ENCODE results near the gene MSH6.

The MSH6 gene

DNA sequence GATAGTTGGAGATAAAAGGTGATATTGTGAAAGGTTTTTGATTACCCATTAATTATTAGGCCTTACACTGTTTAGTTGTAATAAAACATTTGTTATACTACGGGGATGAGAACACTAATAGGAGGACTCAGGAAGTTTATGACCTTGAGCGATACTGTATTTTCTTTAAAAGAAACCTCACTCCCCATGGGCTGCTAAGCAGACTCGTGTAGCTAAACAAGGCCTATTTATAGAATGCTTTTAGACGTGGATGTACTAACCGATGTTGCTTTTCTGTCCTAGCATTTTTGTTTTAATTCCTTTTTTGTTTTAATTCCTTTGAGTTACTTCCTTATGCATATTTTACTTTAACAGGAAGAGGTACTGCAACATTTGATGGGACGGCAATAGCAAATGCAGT, 22.9 kb downstream of the MSH6 start:
- Histone ChIP-seq H3K27ac (replicated peaks) (no peak overlapping the region), H3K27me3 (ENCODE audit: insufficient read depth, poor library complexity, severe bottlenecking) (no peaks in the 10 kb centered on the region), H3K4me3 (replicated peaks; ENCODE audit: insufficient read depth, low read length) (no peak overlapping the region)
- TF ChIP-seq GABPA (IDR thresholded peaks at IDR 0.05; ENCODE audit: low read depth) = no peak
- TF ChIP-seq SPI1 (IDR thresholded peaks at IDR 0.05; ENCODE audit: borderline replicate concordance, low read depth) = no peak
- DNase-seq (ENCODE audit: low read depth in 1 of 2, low spot score in 1 of 2) = no peak

GRCh38 chr2:47808614-47809013, 25.7 kb downstream of the MSH6 start:
- H3K27me3 ChIP-seq (ENCODE audit: insufficient read depth, poor library complexity, severe bottlenecking) = no peaks in the 10 kb centered on the region
- TF ChIP-seq SPI1 (IDR thresholded peaks at IDR 0.05; ENCODE audit: borderline replicate concordance, low read depth) = no peak
- no peak for TF ChIP-seq POLR2AphosphoS5 (IDR thresholded peaks at IDR 0.05; ENCODE audit: low read depth)
- no peak for TF ChIP-seq GABPA (IDR thresholded peaks at IDR 0.05; ENCODE audit: low read depth)
- TF ChIP-seq REST (IDR thresholded peaks at IDR 0.05; ENCODE audit: insufficient replicate concordance, low read depth) = no peak
- TF ChIP-seq CTCF (IDR thresholded peaks at IDR 0.05; ENCODE audit: insufficient read depth, low read length) = no peak
- no peak overlapping the region for H3K4me3 ChIP-seq (replicated peaks; ENCODE audit: insufficient read depth, low read length)
- H3K27ac ChIP-seq (replicated peaks) = no peak overlapping the region
- no peak for DNase-seq (ENCODE audit: low read depth in 1 of 2, low spot score in 1 of 2)

DNA sequence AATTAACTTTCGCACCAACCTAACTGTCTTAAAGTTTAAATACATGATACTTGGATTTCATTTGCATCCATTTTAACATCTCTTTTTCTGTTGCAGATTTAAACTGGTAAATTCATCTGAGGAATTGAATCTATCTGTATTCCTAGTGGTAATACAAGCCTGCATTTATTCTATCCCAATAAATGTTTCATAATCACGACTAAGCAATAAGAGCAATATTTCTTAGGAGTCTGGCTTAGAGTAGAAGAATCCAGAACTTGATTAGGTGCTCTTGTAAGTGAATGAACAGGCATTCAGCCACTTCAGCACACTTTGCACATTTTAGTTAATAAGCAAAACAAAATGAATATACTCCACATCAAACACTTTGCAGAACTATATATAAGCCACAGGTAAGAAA, 27.0 kb downstream of the MSH6 start:
- H3K4me3 ChIP-seq (replicated peaks; ENCODE audit: insufficient read depth, low read length) = no peak overlapping the region
- DNase-seq (ENCODE audit: low read depth in 1 of 2, low spot score in 1 of 2) = no peak
- H3K27ac ChIP-seq (replicated peaks) = no peak overlapping the region
- no peaks in the 10 kb centered on the region for H3K27me3 ChIP-seq (ENCODE audit: insufficient read depth, poor library complexity, severe bottlenecking)
- TF ChIP-seq GABPA (IDR thresholded peaks at IDR 0.05; ENCODE audit: low read depth) = no peak

DNA sequence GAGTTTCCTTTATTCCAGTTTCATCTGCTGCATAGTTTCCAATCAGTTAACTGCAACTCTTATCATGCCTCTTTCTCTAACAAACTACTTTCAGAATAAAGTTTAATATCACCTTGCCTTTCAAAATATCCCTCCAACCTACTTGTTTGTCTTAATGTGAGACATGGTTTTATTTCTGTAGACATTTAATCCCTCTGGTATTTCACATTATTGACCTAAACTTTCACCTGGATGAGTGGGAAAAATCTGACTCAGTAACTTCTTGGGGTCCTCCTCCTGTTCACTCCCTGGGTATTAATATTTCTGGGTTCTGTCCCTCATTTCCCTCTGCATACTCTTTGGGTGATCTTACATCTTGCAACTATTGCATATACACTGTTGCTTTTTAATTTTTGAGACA, 27.9 kb downstream of the MSH6 start:
- Histone ChIP-seq H3K27ac (replicated peaks) (no peak overlapping the region), H3K27me3 (ENCODE audit: insufficient read depth, poor library complexity, severe bottlenecking) (no peaks in the 10 kb centered on the region), H3K4me3 (replicated peaks; ENCODE audit: insufficient read depth, low read length) (no peak overlapping the region)
- DNase-seq (ENCODE audit: low read depth in 1 of 2, low spot score in 1 of 2) = no peak
- no peak for TF ChIP-seq SPI1 (IDR thresholded peaks at IDR 0.05; ENCODE audit: borderline replicate concordance, low read depth)
- TF ChIP-seq CTCF (IDR thresholded peaks at IDR 0.05; ENCODE audit: insufficient read depth, low read length) = no peak
- TF ChIP-seq POLR2AphosphoS5 (IDR thresholded peaks at IDR 0.05; ENCODE audit: low read depth) = no peak
- TF ChIP-seq REST (IDR thresholded peaks at IDR 0.05; ENCODE audit: insufficient replicate concordance, low read depth) = no peak
- TF ChIP-seq GABPA (IDR thresholded peaks at IDR 0.05; ENCODE audit: low read depth) = no peak

- TF ChIP-seq GABPA (IDR thresholded peaks at IDR 0.05; ENCODE audit: low read depth) = no peak
- no peak for TF ChIP-seq SPI1 (IDR thresholded peaks at IDR 0.05; ENCODE audit: borderline replicate concordance, low read depth)
- no peak for TF ChIP-seq CTCF (IDR thresholded peaks at IDR 0.05; ENCODE audit: insufficient read depth, low read length)
- no peak for TF ChIP-seq REST (IDR thresholded peaks at IDR 0.05; ENCODE audit: insufficient replicate concordance, low read depth)
- no peak; the same call in 1 of the 2 replicates for TF ChIP-seq POLR2AphosphoS5 (IDR thresholded peaks at IDR 0.05; ENCODE audit: low read depth)
- no peak for DNase-seq (ENCODE audit: low read depth in 1 of 2, low spot score in 1 of 2)
- Histone ChIP-seq H3K4me3 (replicated peaks; ENCODE audit: insufficient read depth, low read length) (no peak overlapping the region), H3K27ac (replicated peaks) (no peak overlapping the region), H3K27me3 (ENCODE audit: insufficient read depth, poor library complexity, severe bottlenecking) (no peaks in the 10 kb centered on the region)
These were observed 28.7 kb downstream of the MSH6 start for GRCh38 chr2:47811668-47812067.

Data from HL-60 (cell line).